Activated T-cell treated with anti-CD3 and anti-CD28 coated beads, Interleukin-2, amount 50 U/mL, for 72 hours (primary cell): ENCODE data around the gene CDRT15L2. TPM values are rescaled to one million over a fixed set of nuclear protein-coding genes. Genes with fewer than 3 reads are reported as not detected.
"Not testable (repeated sequence)": the region's sequence is repeated elsewhere in the genome, so short reads cannot be mapped to it uniquely, and the experiment has no call there.

ENCODE experiments used
- ATAC-seq, 2 donors: fragments of 150-1000 bp; cut with Tn5 transposase; replicated peaks in 1 of 2; 2 replicates each; pipeline ENCODE4 v1.10.0; 2021; ENCODE audit warnings: moderate library complexity in 2 of 2, mild to moderate bottlenecking in 1 of 2
- DNase-seq, 2 donors: peaks; one replicate each; pipeline ENCODE4 v3.0.0; 2021 to 2022; ENCODE audit warnings: mixed read lengths in 1 of 2
- H3K27ac Mint-ChIP-seq: one replicate; pipeline ENCODE4 v1.8.0; 2022; ENCODE audit warnings: mild to moderate bottlenecking, moderate library complexity, mixed read lengths
- H3K27me3 Mint-ChIP-seq: one replicate; pipeline ENCODE4 v1.8.0; 2022; ENCODE audit warnings: low read depth, mixed read lengths
- H3K36me3 Mint-ChIP-seq, 2 donors: one replicate each; pipeline ENCODE4 v1.8.0; 2022; ENCODE audit warnings: mixed read lengths in 2 of 2, mild to moderate bottlenecking in 1 of 2; ENCODE audit not compliant: insufficient read depth in 2 of 2
- H3K4me1 Mint-ChIP-seq: one replicate; pipeline ENCODE4 v1.8.0; 2022; ENCODE audit warnings: low read depth, mixed read lengths
- H3K4me3 Mint-ChIP-seq, 2 donors: one replicate each; pipeline ENCODE4 v1.8.0; 2022; ENCODE audit warnings: mild to moderate bottlenecking in 2 of 2, mixed read lengths in 2 of 2, moderate library complexity in 2 of 2
- H3K9me3 Mint-ChIP-seq, 2 donors: one replicate each; pipeline ENCODE4 v1.8.0; 2022; ENCODE audit warnings: mixed read lengths in 2 of 2
- total RNA-seq, 2 donors: library from RNA; stranded (reverse); gene quantifications; one replicate each; pipeline ENCODE4 v1.2.3, GENCODE V29; 2022

The CDRT15L2 gene
- total RNA-seq, 2 donors from 2014 or later: not detected

- not testable (repeated sequence) for H3K27ac Mint-ChIP-seq, ATAC-seq, H3K4me1 Mint-ChIP-seq
Observed at GRCh38 chr17:20558096-20558495, 21.4 kb upstream of the CDRT15L2 start.

GRCh38 chr17:20559018-20559417, 20.5 kb upstream of the CDRT15L2 start:
- H3K27me3 Mint-ChIP-seq, DNase-seq, H3K4me3 Mint-ChIP-seq, H3K36me3 Mint-ChIP-seq, H3K4me1 Mint-ChIP-seq, H3K9me3 Mint-ChIP-seq, H3K27ac Mint-ChIP-seq, ATAC-seq: not testable (repeated sequence)

More at GRCh38 chr17:20558096-20558495, 21.4 kb upstream of the CDRT15L2 start:
- H3K9me3 Mint-ChIP-seq, DNase-seq, H3K27me3 Mint-ChIP-seq, H3K36me3 Mint-ChIP-seq, H3K4me3 Mint-ChIP-seq: not testable (repeated sequence)

GRCh38 chr17:20562587-20562986, 16.9 kb upstream of the CDRT15L2 start:
- Mint-ChIP-seq H3K4me3 (no peak overlapping the region), H3K27ac (no peak overlapping the region), H3K9me3 (no peaks in the 10 kb centered on the region), H3K4me1 (no peaks in the 10 kb centered on the region), H3K27me3 (no peaks in the 10 kb centered on the region), H3K36me3 (no peaks in the 10 kb centered on the region)
- DNase-seq (no peak), ATAC-seq (no peak)

- H3K27me3 Mint-ChIP-seq: not testable (repeated sequence)
Observed at GRCh38 chr17:20565245-20565644, 14.3 kb upstream of the CDRT15L2 start.

GRCh38 chr17:20565711-20566110, 13.8 kb upstream of the CDRT15L2 start:
- Mint-ChIP-seq H3K36me3 (no peaks in the 10 kb centered on the region), H3K4me1 (no peaks in the 10 kb centered on the region), H3K9me3 (no peaks in the 10 kb centered on the region), H3K27me3 (no peaks in the 10 kb centered on the region), H3K4me3 (no peak overlapping the region), H3K27ac (no peak overlapping the region)
- ATAC-seq (no peak), DNase-seq (no peak)

More at GRCh38 chr17:20565245-20565644, 14.3 kb upstream of the CDRT15L2 start:
- not testable (repeated sequence) for DNase-seq, H3K4me3 Mint-ChIP-seq, ATAC-seq, H3K36me3 Mint-ChIP-seq, H3K27ac Mint-ChIP-seq, H3K4me1 Mint-ChIP-seq, H3K9me3 Mint-ChIP-seq

- not testable (repeated sequence) for DNase-seq, H3K27me3 Mint-ChIP-seq, ATAC-seq, H3K27ac Mint-ChIP-seq, H3K36me3 Mint-ChIP-seq, H3K9me3 Mint-ChIP-seq, H3K4me3 Mint-ChIP-seq, H3K4me1 Mint-ChIP-seq
Observed at GRCh38 chr17:20566736-20567135, 12.8 kb upstream of the CDRT15L2 start.

GRCh38 chr17:20567421-20567820, 12.1 kb upstream of the CDRT15L2 start:
- not testable (repeated sequence) for H3K9me3 Mint-ChIP-seq, DNase-seq, H3K4me1 Mint-ChIP-seq, H3K27ac Mint-ChIP-seq, ATAC-seq, H3K36me3 Mint-ChIP-seq, H3K27me3 Mint-ChIP-seq, H3K4me3 Mint-ChIP-seq

GRCh38 chr17:20568604-20569003, 10.9 kb upstream of the CDRT15L2 start:
- not testable (repeated sequence) for H3K4me1 Mint-ChIP-seq, ATAC-seq, H3K36me3 Mint-ChIP-seq, H3K27ac Mint-ChIP-seq, H3K4me3 Mint-ChIP-seq, H3K9me3 Mint-ChIP-seq, H3K27me3 Mint-ChIP-seq, DNase-seq

- H3K36me3 Mint-ChIP-seq: not testable (repeated sequence)
Observed at GRCh38 chr17:20571653-20572052, 7.9 kb upstream of the CDRT15L2 start.

GRCh38 chr17:20573216-20573615, 6.3 kb upstream of the CDRT15L2 start:
- not testable (repeated sequence) for DNase-seq, H3K27me3 Mint-ChIP-seq, H3K4me3 Mint-ChIP-seq, H3K36me3 Mint-ChIP-seq, H3K4me1 Mint-ChIP-seq, ATAC-seq, H3K27ac Mint-ChIP-seq, H3K9me3 Mint-ChIP-seq

More at GRCh38 chr17:20571653-20572052, 7.9 kb upstream of the CDRT15L2 start:
- H3K4me3 Mint-ChIP-seq, DNase-seq, H3K4me1 Mint-ChIP-seq, ATAC-seq, H3K9me3 Mint-ChIP-seq, H3K27me3 Mint-ChIP-seq, H3K27ac Mint-ChIP-seq: not testable (repeated sequence)

- not testable (repeated sequence) for H3K4me1 Mint-ChIP-seq, H3K4me3 Mint-ChIP-seq, H3K36me3 Mint-ChIP-seq, DNase-seq, H3K27me3 Mint-ChIP-seq, ATAC-seq, H3K27ac Mint-ChIP-seq, H3K9me3 Mint-ChIP-seq
Observed at GRCh38 chr17:20575071-20575470, 4.5 kb upstream of the CDRT15L2 start.

GRCh38 chr17:20583891-20584577, 4.5 kb downstream of the CDRT15L2 start:
- H3K36me3 Mint-ChIP-seq, H3K27ac Mint-ChIP-seq, DNase-seq, H3K27me3 Mint-ChIP-seq, H3K4me1 Mint-ChIP-seq, H3K9me3 Mint-ChIP-seq, H3K4me3 Mint-ChIP-seq: not testable (repeated sequence)
- peak in 1 of 2 donors; percentile 20 for ATAC-seq

GRCh38 chr17:20588744-20589453, 9.4 kb downstream of the CDRT15L2 start:
- ATAC-seq, H3K27me3 Mint-ChIP-seq, H3K36me3 Mint-ChIP-seq, H3K4me1 Mint-ChIP-seq, H3K9me3 Mint-ChIP-seq, H3K27ac Mint-ChIP-seq, DNase-seq, H3K4me3 Mint-ChIP-seq: not testable (repeated sequence)

GRCh38 chr17:20589454-20589810, 9.9 kb downstream of the CDRT15L2 start:
- not testable (repeated sequence) for H3K27me3 Mint-ChIP-seq, H3K4me3 Mint-ChIP-seq, H3K9me3 Mint-ChIP-seq, H3K36me3 Mint-ChIP-seq, DNase-seq, ATAC-seq, H3K27ac Mint-ChIP-seq, H3K4me1 Mint-ChIP-seq
